ENCODE data around the gene CFAP46.

DNA sequence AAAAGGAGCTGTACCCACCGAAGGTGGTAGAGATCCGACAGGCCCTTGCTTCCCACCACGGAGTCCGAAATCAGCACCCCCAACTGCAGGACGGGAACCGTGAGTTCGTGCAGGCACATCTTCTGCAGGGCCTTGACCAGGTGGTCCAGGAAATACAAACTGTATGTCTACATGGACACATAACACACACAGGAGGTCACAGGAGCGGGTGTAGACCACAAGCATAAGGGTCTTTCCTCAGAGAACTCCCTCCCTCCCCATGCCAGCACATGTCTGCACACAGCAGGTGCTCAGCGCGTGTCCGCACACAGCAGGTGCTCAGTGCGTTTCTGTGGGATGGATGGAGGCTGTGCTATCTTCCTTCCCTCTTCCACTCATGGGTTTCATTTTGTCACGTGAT is 69.7 kb downstream of the CFAP46 start:
- TF ChIP-seq GATA2 (IDR thresholded peaks at IDR 0.05; ENCODE audit: low read depth, low read length) = no peak
- TF ChIP-seq GATA3 (IDR thresholded peaks at IDR 0.05; ENCODE audit: low read depth, low read length) = no peak

All from SH-SY5Y (cell line).